K562 (cell line): ENCODE results near the gene INTS4. TPM values are rescaled to one million over a fixed set of nuclear protein-coding genes. Genes with fewer than 3 reads are reported as not detected.

ENCODE experiments used
- polyA plus RNA-seq, 8 experiments: library from polyadenylated mRNA; depleted of rRNA in 4 of 8; stranded (reverse) in 5 of 8; unstranded in 3 of 8; fragments of >200 nt; fragmentation: Nextera tagmentation in 2 of 8; fragmentation: Illumina TruSeq in 1 of 8; extraction: Ambion mirVana in 2 of 8; extraction: Trizol in 1 of 8; gene quantifications; 2 replicates each; pipeline versions ENCODE4 v1.2.1 to v1.2.3, GENCODE V29; 2011 to 2014; ENCODE audit warnings: inconsistent platforms in 1 of 8, missing spikeins in 1 of 8
- small RNA-seq: library from RNA; depleted of rRNA; stranded (forward); fragments of <200 nt; gene quantifications from one replicate; pipeline ENCODE3, GENCODE V24; 2014
- total RNA-seq, 7 experiments: library from RNA; depleted of rRNA in 6 of 7; stranded (reverse); fragments of >200 nt in 6 of 7; fragmentation: Illumina TruSeq in 2 of 7; extraction: Trizol in 2 of 7; gene quantifications; 2 replicates each; pipeline versions ENCODE4 v1.2.1 to v1.2.3, GENCODE V29; 2011 to 2021; ENCODE audit warnings: low replicate concordance in 1 of 7

The INTS4 gene
- total and polyA plus RNA-seq, 9 of the 15 experiments (the other 6 are each of a cell fraction or from before 2014, with no cell fraction given), result 28.4 to 53.4 (median 44.5) TPM

Small RNA genes within 50 kb of the gene (small RNA-seq; reads per million reads assigned to genes)
- not detected for gene AP002812.4

Other genes with a start within 250 kb of the INTS4 start
Only the 7 nearest of the 8 such genes appear.
- 34.7 and 45.5 TPM in 2 replicates for gene RSF1, start 173.9 kb downstream of the INTS4 start, total RNA-seq (2014; rRNA removed)
- gene RSF1, start 173.9 kb downstream of the INTS4 start, total RNA-seq (2014; rRNA removed; fragmentation: Illumina TruSeq; extraction: Trizol), result 43.0 and 52.8 TPM in 2 replicates
- gene RSF1, start 173.9 kb downstream of the INTS4 start, total RNA-seq (2015; rRNA removed; fragmentation: Illumina TruSeq; extraction: Trizol), result 34.5 and 42.8 TPM in 2 replicates
- 37.3 and 53.1 TPM in 2 replicates for gene RSF1, start 173.9 kb downstream of the INTS4 start, total RNA-seq (2021)
- gene RSF1, start 173.9 kb downstream of the INTS4 start, polyA plus RNA-seq (2011; rRNA removed), result 25.2 and 26.3 TPM in 2 replicates
- 59.2 and 63.6 TPM in 2 replicates for gene RSF1, start 173.9 kb downstream of the INTS4 start, polyA plus RNA-seq (2014; fragmentation: Illumina TruSeq; extraction: Trizol)
- 10 to 100 TPM in 1 of 2 experiments, 1 to 10 TPM in 1; 9.7 to 14.4 TPM for gene RSF1, start 173.9 kb downstream of the INTS4 start, polyA plus RNA-seq (2014; fragmentation: Nextera tagmentation; extraction: Ambion mirVana)
- gene RSF1, start 173.9 kb downstream of the INTS4 start, polyA plus RNA-seq (2014; rRNA removed), result 24.1 and 33.0 TPM in 2 replicates
- gene AAMDC, start 173.5 kb downstream of the INTS4 start, total RNA-seq (2014; rRNA removed), result 12.4 and 13.7 TPM in 2 replicates
- gene AAMDC, start 173.5 kb downstream of the INTS4 start, total RNA-seq (2014; rRNA removed; fragmentation: Illumina TruSeq; extraction: Trizol), result 16.7 and 18.4 TPM in 2 replicates
- gene AAMDC, start 173.5 kb downstream of the INTS4 start, total RNA-seq (2015; rRNA removed; fragmentation: Illumina TruSeq; extraction: Trizol), result 13.8 and 14.5 TPM in 2 replicates
- 10.4 and 10.6 TPM in 2 replicates for gene AAMDC, start 173.5 kb downstream of the INTS4 start, total RNA-seq (2021)
- 14.3 and 15.6 TPM in 2 replicates for gene AAMDC, start 173.5 kb downstream of the INTS4 start, polyA plus RNA-seq (2011; rRNA removed)
- gene AAMDC, start 173.5 kb downstream of the INTS4 start, polyA plus RNA-seq (2014; fragmentation: Illumina TruSeq; extraction: Trizol), result 10.8 and 13.9 TPM in 2 replicates
- 10 to 100 TPM; 37.5 to 40.6 TPM for gene AAMDC, start 173.5 kb downstream of the INTS4 start, polyA plus RNA-seq (2014; fragmentation: Nextera tagmentation; extraction: Ambion mirVana)
- 11.9 and 17.0 TPM in 2 replicates for gene AAMDC, start 173.5 kb downstream of the INTS4 start, polyA plus RNA-seq (2014; rRNA removed)
- gene KCTD14, start 28.6 kb upstream of the INTS4 start, total RNA-seq (2014; rRNA removed), result 0.08 TPM in 1 of 2 replicates, not detected in the other
- gene KCTD14, start 28.6 kb upstream of the INTS4 start, total RNA-seq (2014; rRNA removed; fragmentation: Illumina TruSeq; extraction: Trizol), result 0.11 TPM in 1 of 2 replicates, not detected in the other
- 0.14 and 0.15 TPM in 2 replicates for gene KCTD14, start 28.6 kb upstream of the INTS4 start, total RNA-seq (2015; rRNA removed; fragmentation: Illumina TruSeq; extraction: Trizol)
- 0.09 and 0.29 TPM in 2 replicates for gene KCTD14, start 28.6 kb upstream of the INTS4 start, total RNA-seq (2021)
- gene KCTD14, start 28.6 kb upstream of the INTS4 start, polyA plus RNA-seq (2011; rRNA removed), result 0.11 and 0.20 TPM in 2 replicates
- gene KCTD14, start 28.6 kb upstream of the INTS4 start, polyA plus RNA-seq (2014; fragmentation: Illumina TruSeq; extraction: Trizol), result 0.14 and 0.30 TPM in 2 replicates
- under 1 TPM in 1 of 2 experiments, not detected in 1; 0.29 TPM for gene KCTD14, start 28.6 kb upstream of the INTS4 start, polyA plus RNA-seq (2014; fragmentation: Nextera tagmentation; extraction: Ambion mirVana)
- gene KCTD14, start 28.6 kb upstream of the INTS4 start, polyA plus RNA-seq (2014; rRNA removed), result 0.04 TPM in 1 of 2 replicates, not detected in the other
- gene THRSP, start 69.2 kb upstream of the INTS4 start, total RNA-seq (2014; rRNA removed), result 0.24 and 0.36 TPM in 2 replicates
- not detected in 2 replicates for gene THRSP, start 69.2 kb upstream of the INTS4 start, total RNA-seq (2014; rRNA removed; fragmentation: Illumina TruSeq; extraction: Trizol)
- not detected in 2 replicates for gene THRSP, start 69.2 kb upstream of the INTS4 start, total RNA-seq (2015; rRNA removed; fragmentation: Illumina TruSeq; extraction: Trizol)
- 0.16 and 0.31 TPM in 2 replicates for gene THRSP, start 69.2 kb upstream of the INTS4 start, total RNA-seq (2021)
- 0.29 and 0.43 TPM in 2 replicates for gene THRSP, start 69.2 kb upstream of the INTS4 start, polyA plus RNA-seq (2011; rRNA removed)
- gene THRSP, start 69.2 kb upstream of the INTS4 start, polyA plus RNA-seq (2014; fragmentation: Illumina TruSeq; extraction: Trizol), result 0.28 TPM in 2 replicates
- gene THRSP, start 69.2 kb upstream of the INTS4 start, polyA plus RNA-seq (2014; fragmentation: Nextera tagmentation; extraction: Ambion mirVana), result under 1 TPM; 0.23 to 0.34 TPM
- 0.09 and 0.56 TPM in 2 replicates for gene THRSP, start 69.2 kb upstream of the INTS4 start, polyA plus RNA-seq (2014; rRNA removed)
- gene NDUFC2, start 85.2 kb upstream of the INTS4 start, total RNA-seq (2014; rRNA removed), result 269 and 325 TPM in 2 replicates
- 156 and 168 TPM in 2 replicates for gene NDUFC2, start 85.2 kb upstream of the INTS4 start, total RNA-seq (2014; rRNA removed; fragmentation: Illumina TruSeq; extraction: Trizol)
- gene NDUFC2, start 85.2 kb upstream of the INTS4 start, total RNA-seq (2015; rRNA removed; fragmentation: Illumina TruSeq; extraction: Trizol), result 504 and 554 TPM in 2 replicates
- gene NDUFC2, start 85.2 kb upstream of the INTS4 start, total RNA-seq (2021), result 442 and 486 TPM in 2 replicates
- 229 and 257 TPM in 2 replicates for gene NDUFC2, start 85.2 kb upstream of the INTS4 start, polyA plus RNA-seq (2011; rRNA removed)
- gene NDUFC2, start 85.2 kb upstream of the INTS4 start, polyA plus RNA-seq (2014; fragmentation: Illumina TruSeq; extraction: Trizol), result 355 and 561 TPM in 2 replicates
- 1,000 to 10,000 TPM in 1 of 2 experiments, 100 to 1,000 TPM in 1; 987 to 1,119 TPM for gene NDUFC2, start 85.2 kb upstream of the INTS4 start, polyA plus RNA-seq (2014; fragmentation: Nextera tagmentation; extraction: Ambion mirVana)
- gene NDUFC2, start 85.2 kb upstream of the INTS4 start, polyA plus RNA-seq (2014; rRNA removed), result 473 and 511 TPM in 2 replicates
- 59.3 and 59.6 TPM in 2 replicates for gene ALG8, start 145.0 kb upstream of the INTS4 start, total RNA-seq (2014; rRNA removed)
- gene ALG8, start 145.0 kb upstream of the INTS4 start, total RNA-seq (2014; rRNA removed; fragmentation: Illumina TruSeq; extraction: Trizol), result 112 and 120 TPM in 2 replicates
- 92.9 and 97.8 TPM in 2 replicates for gene ALG8, start 145.0 kb upstream of the INTS4 start, total RNA-seq (2015; rRNA removed; fragmentation: Illumina TruSeq; extraction: Trizol)
- 76.8 and 83.7 TPM in 2 replicates for gene ALG8, start 145.0 kb upstream of the INTS4 start, total RNA-seq (2021)
- 119 and 159 TPM in 2 replicates for gene ALG8, start 145.0 kb upstream of the INTS4 start, polyA plus RNA-seq (2011; rRNA removed)
- gene ALG8, start 145.0 kb upstream of the INTS4 start, polyA plus RNA-seq (2014; fragmentation: Illumina TruSeq; extraction: Trizol), result 105 and 106 TPM in 2 replicates
- gene ALG8, start 145.0 kb upstream of the INTS4 start, polyA plus RNA-seq (2014; fragmentation: Nextera tagmentation; extraction: Ambion mirVana), result 100 to 1,000 TPM; 176 to 189 TPM
- gene ALG8, start 145.0 kb upstream of the INTS4 start, polyA plus RNA-seq (2014; rRNA removed), result 68.8 and 91.8 TPM in 2 replicates
- gene KCTD21, start 194.0 kb upstream of the INTS4 start, total RNA-seq (2014; rRNA removed), result 1.5 and 2.1 TPM in 2 replicates
- gene KCTD21, start 194.0 kb upstream of the INTS4 start, total RNA-seq (2014; rRNA removed; fragmentation: Illumina TruSeq; extraction: Trizol), result 1.7 and 1.9 TPM in 2 replicates
- 2.0 and 2.4 TPM in 2 replicates for gene KCTD21, start 194.0 kb upstream of the INTS4 start, total RNA-seq (2015; rRNA removed; fragmentation: Illumina TruSeq; extraction: Trizol)
- gene KCTD21, start 194.0 kb upstream of the INTS4 start, total RNA-seq (2021), result 2.2 and 2.4 TPM in 2 replicates
- 4.2 and 5.4 TPM in 2 replicates for gene KCTD21, start 194.0 kb upstream of the INTS4 start, polyA plus RNA-seq (2011; rRNA removed)
- 3.3 and 4.3 TPM in 2 replicates for gene KCTD21, start 194.0 kb upstream of the INTS4 start, polyA plus RNA-seq (2014; fragmentation: Illumina TruSeq; extraction: Trizol)
- under 1 TPM; 0.34 to 0.80 TPM for gene KCTD21, start 194.0 kb upstream of the INTS4 start, polyA plus RNA-seq (2014; fragmentation: Nextera tagmentation; extraction: Ambion mirVana)
- 1.7 and 1.8 TPM in 2 replicates for gene KCTD21, start 194.0 kb upstream of the INTS4 start, polyA plus RNA-seq (2014; rRNA removed)